HepG2 (cell line): ENCODE measurements around the gene SLC13A5. TPM values are rescaled to one million over a fixed set of nuclear protein-coding genes. Genes with fewer than 3 reads are reported as not detected.

Experiments
- ATAC-seq: fragments of 200-7000 bp; cut with Tn5 transposase; 3 replicates; pipeline ENCODE4 v1.9.1; 2020; ENCODE audit warnings: mild to moderate bottlenecking, moderate library complexity
- BruUV-seq: library from RNA; stranded (reverse); fragments of 400-500 nt; replicated peaks from 2 replicates; lab custom pipeline; 2021; lab: Mats Ljungman, UMichigan
- CTCF ChIA-PET: fragments of 300-600 bp; formaldehyde crosslinking; extraction: SDS; loops from one replicate; lab custom pipeline; 2021; ENCODE audit warnings: low total read pairs, inconsistent platforms, low intra/inter-chr PET ratio; lab: Yijun Ruan, JAX
- POLR2A ChIA-PET: fragments of 350-600 bp; sonication (Branson Sonifier 250); formaldehyde crosslinking; loops from one replicate; lab custom pipeline; 2020; ENCODE audit warnings: antibody characterized with exemption, inconsistent platforms; lab: Yijun Ruan, JAX
- DNase-seq: peaks from one replicate; pipeline ENCODE4 v3.0.0-alpha.2; 2015; ENCODE audit warnings: low spot score
- FAIRE-seq: peaks from 3 replicates; lab custom pipeline; 2011; peaks lifted over from hg19 to GRCh38; lab: Jason Lieb, UNC
- H2AFZ ChIP-seq: one replicate; pipeline ENCODE4 v1.6.1; 2011; ENCODE audit warnings: low read length, inconsistent platforms
- H3K27ac ChIP-seq: fragments of 300-600 bp; 3 replicates; pipeline ENCODE4 v1.8.0; 2011; ENCODE audit warnings: mixed run types, mild to moderate bottlenecking, mixed read lengths, low read length, inconsistent platforms; ENCODE audit not compliant: insufficient read depth; ENCODE audit errors: extremely low read length
- H3K27me3 ChIP-seq, 2 experiments: fragments of 200-600 bp in 1 of 2; 2 replicates in 1 of 2; 3 replicates in 1 of 2; pipeline versions ENCODE4 v1.6.0 to v1.8.0; 2011; ENCODE audit warnings: low read length in 2 of 2, mild to moderate bottlenecking in 2 of 2, moderate library complexity in 2 of 2, inconsistent platforms in 1 of 2; ENCODE audit not compliant: insufficient read depth in 2 of 2, control insufficient read depth in 1 of 2
- H3K36me3 ChIP-seq, 2 experiments: fragments of 200-600 bp in 1 of 2; replicated peaks in 1 of 2; 2 replicates in 1 of 2; 3 replicates in 1 of 2; pipeline versions ENCODE4 v1.5.1 to v1.8.0; 2011; ENCODE audit warnings: low read length in 2 of 2, inconsistent platforms in 1 of 2; ENCODE audit not compliant: insufficient read depth in 2 of 2, control insufficient read depth in 1 of 2
- H3K4me1 ChIP-seq: 2 replicates; pipeline ENCODE4 v1.5.1; 2012; ENCODE audit warnings: low read length, inconsistent platforms; ENCODE audit not compliant: insufficient read depth
- H3K4me2 ChIP-seq: 2 replicates; pipeline ENCODE4 v1.6.0; 2011; ENCODE audit warnings: low read depth, low read length, inconsistent platforms
- H3K4me3 ChIP-seq, 3 experiments: fragments of 200-600 bp in 1 of 3; sonication (generic), shearing (Covaris generic) in 1 of 3; replicated peaks in 1 of 3; 2 replicates each; pipeline ENCODE4 v1.5.1; 2011 to 2016; ENCODE audit warnings: low read length in 3 of 3, inconsistent platforms in 2 of 3, low read depth in 2 of 3, mild to moderate bottlenecking in 2 of 3, control low read depth in 1 of 3, mixed read lengths in 1 of 3; ENCODE audit not compliant: insufficient read depth in 1 of 3
- H3K79me2 ChIP-seq: one replicate; pipeline ENCODE4 v1.6.1; 2011; ENCODE audit warnings: low read length, inconsistent platforms; ENCODE audit not compliant: insufficient read depth
- H3K9ac ChIP-seq: 2 replicates; pipeline ENCODE4 v1.6.0; 2011; ENCODE audit warnings: mild to moderate bottlenecking, low read depth, low read length, inconsistent platforms; ENCODE audit not compliant: insufficient read depth
- H3K9me3 ChIP-seq: 2 replicates; pipeline ENCODE4 v1.5.1; 2012; ENCODE audit warnings: mild to moderate bottlenecking, low read length
- H4K20me1 ChIP-seq: 2 replicates; pipeline ENCODE4 v1.6.0; 2011; ENCODE audit warnings: inconsistent platforms, mild to moderate bottlenecking, low read length, moderate library complexity; ENCODE audit not compliant: insufficient read depth
- ATF5 ChIP-seq: sonication (generic); formaldehyde crosslinking; IDR thresholded peaks from 2 replicates; pipeline ENCODE4 v1.4.0; 2020; ENCODE audit warnings: mild to moderate bottlenecking, low read depth, missing genetic modification reagents
- CENPX ChIP-seq: sonication (generic); formaldehyde crosslinking; IDR thresholded peaks from 2 replicates; pipeline ENCODE4 v1.9.0; 2021; ENCODE audit warnings: mild to moderate bottlenecking, missing genetic modification reagents, moderate library complexity
- CREB1 ChIP-seq, 2 experiments: fragments of 450-650 bp in 1 of 2; IDR thresholded peaks; 2 replicates each; pipeline ENCODE4 v1.6.1; 2016 to 2017; ENCODE audit warnings: control low read depth in 1 of 2, mild to moderate bottlenecking in 1 of 2, missing compliant biosample characterization in 1 of 2, missing genetic modification characterization in 1 of 2
- HNF1B ChIP-seq: sonication (generic); formaldehyde crosslinking; IDR thresholded peaks from 2 replicates; pipeline ENCODE4 v1.5.1; 2020; ENCODE audit warnings: mild to moderate bottlenecking, moderate library complexity, missing genetic modification reagents
- ONECUT2 ChIP-seq: sonication (generic); formaldehyde crosslinking; IDR thresholded peaks from 2 replicates; pipeline ENCODE4 v1.4.0; 2020; ENCODE audit warnings: missing genetic modification reagents
- ZNF562 ChIP-seq: sonication (generic); formaldehyde crosslinking; IDR thresholded peaks from 2 replicates; pipeline ENCODE4 v1.8.0; 2022; ENCODE audit warnings: missing genetic modification reagents, borderline replicate concordance
- WGBS: methylation state at CpG from one replicate; pipeline ENCODE4 v1.1.6; 2017; ENCODE audit warnings: low lambda C conversion rate; 5-methylcytosine and 5-hydroxymethylcytosine counted together
- in situ Hi-C: cut with HindIII; loops from 2 replicates; pipeline ENCODE4 v1.10.0; 2017; ENCODE audit warnings: low pct_unique_long_range_greater_than_20kb; ENCODE audit not compliant: extremely low pct_ligation_motif_present
- intact Hi-C: fragments of 100-400 bp; cut with micrococcal nuclease; formaldehyde crosslinking; loops from one replicate; pipeline ENCODE4 v1.10.0; 2022; ENCODE audit not compliant: unreplicated experiment
- polyA plus RNA-seq, 8 experiments: library from polyadenylated mRNA; depleted of rRNA in 3 of 8; stranded (reverse) in 7 of 8; unstranded in 1 of 8; fragments of >200 nt; fragmentation: Illumina TruSeq in 4 of 8; extraction: Trizol in 4 of 8; gene quantifications; 2 replicates each; pipeline versions ENCODE4 v1.2.1 to v1.2.3, GENCODE V29; 2011 to 2016; ENCODE audit warnings: low read depth in 4 of 8, missing spikeins in 1 of 8, mixed read lengths in 1 of 8; ENCODE audit not compliant: insufficient read depth in 1 of 8
- total RNA-seq, 5 experiments: library from RNA; depleted of rRNA; stranded (reverse); fragments of >200 nt; fragmentation: Illumina TruSeq; extraction: Trizol; gene quantifications; 2 replicates each; pipeline ENCODE4 v1.2.3, GENCODE V29; 2016; ENCODE audit warnings: low read depth in 1 of 5

SLC13A5 gene
- total and polyA plus RNA-seq, 2 of the 13 experiments (the other 11 are each of a cell fraction or from before 2014, with no cell fraction given): 42.8 to 310 TPM

- 94% methylated on average over 13 of the region's 13 CpGs for WGBS
- Histone ChIP-seq H3K27me3 (no peaks in the 10 kb centered on the region), H3K4me3 (no peak overlapping the region), H4K20me1 (no peaks in the 10 kb centered on the region), H3K9me3 (no peaks in the 10 kb centered on the region), H3K4me2 (no peak overlapping the region), H3K4me1 (peaks cover 42% of the 10 kb centered on the region), H3K36me3 (peaks cover 42 to 72% of the 10 kb centered on the region in 2 experiments), H2AFZ (no peak overlapping the region), H3K79me2 (no peaks in the 10 kb centered on the region), H3K27ac (no peak overlapping the region), H3K9ac (no peak overlapping the region)
- no TSS peak for BruUV-seq
- ChIA-PET POLR2A (interaction anchor here (1.0 to 11.0 kb wide), 3 partner anchors 9 to 17 kb away, joined by 3 to 419 read pairs (median 265); partner anchors contain the start of gene SLC13A5), CTCF (no interaction called here)
- in situ Hi-C loops (no loop called here), intact Hi-C loops (no loop called here)
- no peak for TF ChIP-seq CENPX
- no peak for TF ChIP-seq CREB1 (IDR thresholded peaks at IDR 0.05)
- TF ChIP-seq CREB1 (CRISPR knock-in tag; IDR thresholded peaks at IDR 0.05): no peak
- TF ChIP-seq ATF5 (CRISPR knock-in tag): no peak
- TF ChIP-seq HNF1B (CRISPR knock-in tag): no peak
- TF ChIP-seq ONECUT2 (CRISPR knock-in tag): no peak
- no peak for TF ChIP-seq ZNF562 (CRISPR knock-in tag)
- DNase-seq (no peak), FAIRE-seq (no peak), ATAC-seq (no peak)
Observed at GRCh38 chr17:6695565-6695964, 17.6 kb downstream of the SLC13A5 start.
